ENCODE data around the gene IQCH. TPM values are rescaled to one million over a fixed set of nuclear protein-coding genes. Genes with fewer than 3 reads are reported as not detected.

IQCH gene
- total and polyA plus RNA-seq, 2 donors (not counting 1 experiment from before 2014, with no cell fraction given): 1.7 to 5.0 TPM

DNA sequence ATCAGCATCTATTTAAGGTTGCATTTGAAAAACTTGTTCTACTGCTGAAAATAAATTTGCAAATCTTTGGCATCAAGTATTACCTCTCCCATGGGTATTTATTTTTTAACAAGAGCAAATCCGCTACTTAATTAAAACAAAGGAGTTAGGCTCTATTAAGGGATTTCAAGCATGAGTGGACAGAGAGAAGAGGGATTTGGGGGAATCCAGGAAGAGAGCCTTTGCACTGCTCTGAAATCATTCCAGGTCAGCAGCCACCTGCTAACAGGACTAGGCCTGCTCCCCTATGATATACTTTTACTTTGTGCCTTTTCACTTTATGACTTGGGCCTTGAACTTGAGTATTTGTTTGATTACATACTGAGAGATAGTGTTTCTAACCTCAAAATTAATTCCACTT is 57.1 kb downstream of the IQCH start:
- no peaks in the 10 kb centered on the region for H3K27me3 ChIP-seq (ENCODE audit: control insufficient read depth, insufficient read depth, low read length)
- no peaks in the 10 kb centered on the region for H3K79me2 ChIP-seq (ENCODE audit: control insufficient read depth, insufficient read depth, low read length)
- H3K36me3 ChIP-seq (ENCODE audit: control insufficient read depth, insufficient read depth, low read length): no peaks in the 10 kb centered on the region
- H3K4me2 ChIP-seq (ENCODE audit: extremely low read depth, insufficient read depth, low read length): no peak overlapping the region
- H3K4me3 ChIP-seq (replicated peaks in 1 of 4; ENCODE audit: control extremely low read depth in 1 of 4, insufficient read depth in 1 of 4, low read depth in 3 of 4, low read length in 4 of 4): no peak overlapping the region
- H3K9me3 ChIP-seq (ENCODE audit: control insufficient read depth, insufficient read depth, low read depth, low read length): no peaks in the 10 kb centered on the region
- H4K20me1 ChIP-seq (ENCODE audit: control insufficient read depth, extremely low read depth, insufficient read depth, low read length): no peaks in the 10 kb centered on the region
- peaks cover 2% of the 10 kb centered on the region for H3K4me1 ChIP-seq (ENCODE audit: control insufficient read depth, extremely low read depth, insufficient read depth, low read length)
- DNase-seq (ENCODE audit: low read depth in 2 of 2): no peak
- no peak overlapping the region for H3K9ac ChIP-seq (ENCODE audit: insufficient read depth, low read length)
- H3K27ac ChIP-seq (ENCODE audit: insufficient read depth, low read length): no peak overlapping the region
- H2AFZ ChIP-seq (ENCODE audit: low read length): no peak overlapping the region
- TF ChIP-seq, protein P1, sequence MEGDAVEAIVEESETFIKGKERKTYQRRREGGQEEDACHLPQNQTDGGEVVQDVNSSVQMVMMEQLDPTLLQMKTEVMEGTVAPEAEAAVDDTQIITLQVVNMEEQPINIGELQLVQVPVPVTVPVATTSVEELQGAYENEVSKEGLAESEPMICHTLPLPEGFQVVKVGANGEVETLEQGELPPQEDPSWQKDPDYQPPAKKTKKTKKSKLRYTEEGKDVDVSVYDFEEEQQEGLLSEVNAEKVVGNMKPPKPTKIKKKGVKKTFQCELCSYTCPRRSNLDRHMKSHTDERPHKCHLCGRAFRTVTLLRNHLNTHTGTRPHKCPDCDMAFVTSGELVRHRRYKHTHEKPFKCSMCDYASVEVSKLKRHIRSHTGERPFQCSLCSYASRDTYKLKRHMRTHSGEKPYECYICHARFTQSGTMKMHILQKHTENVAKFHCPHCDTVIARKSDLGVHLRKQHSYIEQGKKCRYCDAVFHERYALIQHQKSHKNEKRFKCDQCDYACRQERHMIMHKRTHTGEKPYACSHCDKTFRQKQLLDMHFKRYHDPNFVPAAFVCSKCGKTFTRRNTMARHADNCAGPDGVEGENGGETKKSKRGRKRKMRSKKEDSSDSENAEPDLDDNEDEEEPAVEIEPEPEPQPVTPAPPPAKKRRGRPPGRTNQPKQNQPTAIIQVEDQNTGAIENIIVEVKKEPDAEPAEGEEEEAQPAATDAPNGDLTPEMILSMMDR (conservative IDR thresholded peaks at IDR 0.05 in 1 of 2, IDR thresholded peaks at IDR 0.05 in 1 of 2; ENCODE audit: low read depth in 1 of 2, low read length in 2 of 2): no peak
- TF ChIP-seq EZH2 (IDR thresholded peaks at IDR 0.05; ENCODE audit: low read length, missing control alignments): no peak

DNA sequence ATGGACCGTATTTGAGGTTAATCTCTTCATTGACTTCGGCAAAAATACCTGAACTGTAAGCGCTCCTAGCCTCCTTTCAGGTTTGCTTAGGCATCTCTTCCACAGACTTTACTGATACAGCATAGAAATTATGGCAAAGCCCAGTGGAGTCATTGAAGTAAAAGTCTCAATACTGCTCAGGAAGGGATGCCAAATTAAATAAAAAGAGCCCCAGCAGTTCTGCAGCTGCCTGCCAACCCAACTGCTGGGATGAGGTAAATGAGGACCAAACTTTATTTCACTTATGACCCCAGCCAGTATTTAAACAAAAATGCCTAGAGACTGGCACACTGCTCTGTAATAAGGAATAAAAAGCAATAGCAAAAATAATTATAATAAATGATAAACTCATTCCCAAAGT is 65.4 kb downstream of the IQCH start:
- H3K9me3 ChIP-seq (ENCODE audit: control insufficient read depth, insufficient read depth, low read depth, low read length): no peaks in the 10 kb centered on the region
- no peak for DNase-seq (ENCODE audit: low read depth in 2 of 2)
- H3K36me3 ChIP-seq (ENCODE audit: control insufficient read depth, insufficient read depth, low read length): no peaks in the 10 kb centered on the region
- no peak overlapping the region for H3K9ac ChIP-seq (ENCODE audit: insufficient read depth, low read length)
- no peak overlapping the region for H2AFZ ChIP-seq (ENCODE audit: low read length)
- no peak overlapping the region for H3K4me3 ChIP-seq (replicated peaks in 1 of 4; ENCODE audit: control extremely low read depth in 1 of 4, insufficient read depth in 1 of 4, low read depth in 3 of 4, low read length in 4 of 4)
- H3K4me1 ChIP-seq (ENCODE audit: control insufficient read depth, extremely low read depth, insufficient read depth, low read length): no peaks in the 10 kb centered on the region
- H3K27ac ChIP-seq (ENCODE audit: insufficient read depth, low read length): no peak overlapping the region
- H3K27me3 ChIP-seq (ENCODE audit: control insufficient read depth, insufficient read depth, low read length): no peaks in the 10 kb centered on the region
- no peak overlapping the region for H3K4me2 ChIP-seq (ENCODE audit: extremely low read depth, insufficient read depth, low read length)
- H4K20me1 ChIP-seq (ENCODE audit: control insufficient read depth, extremely low read depth, insufficient read depth, low read length): no peaks in the 10 kb centered on the region
- TF ChIP-seq EZH2 (IDR thresholded peaks at IDR 0.05; ENCODE audit: low read length, missing control alignments): no peak
- TF ChIP-seq, protein P1 (conservative IDR thresholded peaks at IDR 0.05 in 1 of 2, IDR thresholded peaks at IDR 0.05 in 1 of 2; ENCODE audit: low read depth in 1 of 2, low read length in 2 of 2): no peak
- H3K79me2 ChIP-seq (ENCODE audit: control insufficient read depth, insufficient read depth, low read length): no peaks in the 10 kb centered on the region

DNA sequence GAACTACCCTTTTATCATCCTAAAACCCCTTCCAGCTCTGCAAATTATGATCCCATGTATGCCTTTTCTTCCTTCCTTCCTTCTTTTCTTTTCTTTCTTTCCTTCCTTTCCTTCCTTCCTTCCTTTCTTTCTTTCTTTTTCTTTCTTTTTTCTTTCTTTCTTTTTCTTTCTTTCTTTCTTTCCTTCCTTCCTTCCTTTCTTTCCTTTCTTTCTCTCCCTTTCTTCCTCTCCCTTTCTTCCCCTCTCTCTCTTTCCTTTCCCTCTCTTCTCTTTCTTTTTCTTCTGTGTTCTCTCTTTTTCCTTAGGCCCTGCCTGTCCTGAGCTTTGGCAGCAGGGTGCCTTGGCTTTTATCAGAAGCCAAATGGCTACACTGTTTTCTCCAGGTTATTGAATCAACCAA is 66.8 kb downstream of the IQCH start:
- Histone ChIP-seq H3K4me1 (ENCODE audit: control insufficient read depth, extremely low read depth, insufficient read depth, low read length) (no peaks in the 10 kb centered on the region), H3K27me3 (ENCODE audit: control insufficient read depth, insufficient read depth, low read length) (no peaks in the 10 kb centered on the region), H3K27ac (ENCODE audit: insufficient read depth, low read length) (no peak overlapping the region), H2AFZ (ENCODE audit: low read length) (no peak overlapping the region), H3K4me3 (replicated peaks in 1 of 4; ENCODE audit: control extremely low read depth in 1 of 4, insufficient read depth in 1 of 4, low read depth in 3 of 4, low read length in 4 of 4) (no peak overlapping the region), H3K36me3 (ENCODE audit: control insufficient read depth, insufficient read depth, low read length) (no peaks in the 10 kb centered on the region), H4K20me1 (ENCODE audit: control insufficient read depth, extremely low read depth, insufficient read depth, low read length) (no peaks in the 10 kb centered on the region), H3K4me2 (ENCODE audit: extremely low read depth, insufficient read depth, low read length) (no peak overlapping the region), H3K9ac (ENCODE audit: insufficient read depth, low read length) (no peak overlapping the region), H3K79me2 (ENCODE audit: control insufficient read depth, insufficient read depth, low read length) (no peaks in the 10 kb centered on the region), H3K9me3 (ENCODE audit: control insufficient read depth, insufficient read depth, low read depth, low read length) (no peaks in the 10 kb centered on the region)
- no peak for DNase-seq (ENCODE audit: low read depth in 2 of 2)
- TF ChIP-seq, protein P1 (conservative IDR thresholded peaks at IDR 0.05 in 1 of 2, IDR thresholded peaks at IDR 0.05 in 1 of 2; ENCODE audit: low read depth in 1 of 2, low read length in 2 of 2): no peak
- TF ChIP-seq EZH2 (IDR thresholded peaks at IDR 0.05; ENCODE audit: low read length, missing control alignments): no peak
